Measurements from ENCODE around the gene GRID1.

GRCh38 chr10:85720931-85721590 is 645.5 kb downstream of the GRID1 start:
- TF ChIP-seq POLR2AphosphoS5 (IDR thresholded peaks at IDR 0.05): no peak
- TF ChIP-seq CTCF (IDR thresholded peaks at IDR 0.05 in 8 of 11, conservative IDR thresholded peaks at IDR 0.05 in 3 of 11): no peak
- TF ChIP-seq POLR2A (IDR thresholded peaks at IDR 0.05): no peak
